ENCODE data around the gene KMT2E.

The KMT2E gene

DNA sequence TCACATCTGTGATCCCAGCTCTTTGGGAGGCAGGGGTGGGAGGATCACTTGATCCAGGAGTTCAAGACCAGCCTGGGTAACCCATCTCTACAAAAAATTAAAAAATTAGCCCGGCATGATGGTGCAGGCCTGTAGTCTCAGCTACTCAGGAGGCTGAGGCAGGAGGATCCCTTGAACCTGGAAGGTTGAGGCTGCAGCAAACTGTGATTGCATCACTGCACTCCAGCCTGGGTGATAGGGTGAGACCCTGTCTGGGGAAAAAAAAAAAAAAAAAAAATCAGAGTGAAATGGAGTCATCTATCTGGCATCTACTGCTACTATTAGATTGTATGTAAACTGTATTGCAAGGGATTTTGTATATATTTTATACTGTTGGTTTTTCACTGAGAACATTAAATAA lies 59.1 kb downstream of the KMT2E start:
- DNase-seq (ENCODE audit: low read depth): no peak

DNA sequence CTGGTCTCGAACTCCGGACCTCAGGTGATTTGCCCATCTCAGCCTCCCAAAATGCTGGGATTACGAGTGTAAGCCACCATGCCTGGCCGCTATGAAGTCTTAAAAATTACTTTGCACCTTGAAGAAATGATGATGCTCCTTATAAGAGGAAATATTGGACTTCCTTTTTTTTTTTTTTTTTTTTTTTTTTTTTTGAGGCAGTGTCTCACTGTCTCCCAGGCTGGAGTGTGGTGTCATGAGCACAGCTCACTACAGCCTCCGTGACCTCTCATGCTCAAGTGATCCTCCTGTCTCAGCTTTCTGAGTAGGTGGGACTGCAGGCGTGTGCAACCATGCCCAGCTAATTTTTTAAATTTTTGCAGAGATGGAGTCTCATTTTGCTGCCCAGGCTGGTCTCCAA lies 65.3 kb downstream of the KMT2E start:
- DNase-seq (ENCODE audit: low read depth): no peak

DNA sequence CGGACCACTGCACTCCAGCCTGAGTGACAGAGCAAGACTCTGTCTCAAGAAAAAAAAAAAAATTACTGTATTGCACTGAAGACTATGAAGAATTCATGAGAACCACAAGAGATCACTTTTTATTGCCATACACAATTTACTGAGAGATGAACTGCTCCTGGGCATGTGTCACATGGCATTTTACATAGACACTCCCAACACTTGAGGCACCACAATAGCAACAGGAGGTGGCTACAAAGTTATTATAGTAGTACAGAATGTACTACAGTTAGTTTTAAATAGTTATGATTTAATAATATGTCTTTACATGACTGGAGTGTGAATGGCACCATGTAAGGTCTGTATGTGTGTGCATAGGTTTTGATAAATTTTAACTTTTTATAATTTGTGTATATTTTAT lies 70.6 kb downstream of the KMT2E start:
- DNase-seq (ENCODE audit: low read depth): no peak

DNA sequence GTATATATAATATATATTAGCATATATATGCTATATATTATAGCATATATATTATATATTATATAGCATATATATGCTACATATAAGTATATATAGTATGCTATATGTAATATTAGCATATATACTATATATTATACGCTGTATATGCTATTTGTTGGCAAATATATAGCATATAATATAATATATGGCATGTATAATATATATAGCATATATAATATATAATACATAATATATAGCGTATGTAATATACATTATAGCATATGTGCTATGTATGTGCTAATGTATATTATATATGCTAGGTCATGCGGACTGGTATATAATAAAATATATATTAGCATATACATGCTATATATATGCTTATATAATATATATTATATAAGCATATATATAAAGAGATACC lies 72.8 kb downstream of the KMT2E start:
- DNase-seq (ENCODE audit: low read depth): no peak

DNA sequence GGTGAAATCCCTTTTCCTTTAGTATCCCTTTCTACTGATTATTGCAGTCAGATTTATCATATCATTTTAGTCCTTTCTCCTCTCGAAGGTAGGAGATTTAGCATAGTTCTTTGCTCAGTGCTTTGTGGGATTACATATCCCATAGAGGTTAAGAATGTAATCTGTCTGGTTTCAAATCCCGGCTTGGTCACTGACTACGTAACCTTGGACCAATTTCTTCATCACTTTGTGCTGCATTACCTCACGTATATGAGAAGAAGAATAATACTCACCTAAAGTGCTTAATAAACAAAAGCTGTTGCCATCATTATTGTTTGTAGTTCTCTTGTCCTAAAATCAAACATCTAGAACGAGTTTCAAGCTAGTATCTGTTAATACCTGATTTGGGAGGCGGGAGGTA lies 74.0 kb downstream of the KMT2E start:
- no peak for DNase-seq (ENCODE audit: low read depth)

DNA sequence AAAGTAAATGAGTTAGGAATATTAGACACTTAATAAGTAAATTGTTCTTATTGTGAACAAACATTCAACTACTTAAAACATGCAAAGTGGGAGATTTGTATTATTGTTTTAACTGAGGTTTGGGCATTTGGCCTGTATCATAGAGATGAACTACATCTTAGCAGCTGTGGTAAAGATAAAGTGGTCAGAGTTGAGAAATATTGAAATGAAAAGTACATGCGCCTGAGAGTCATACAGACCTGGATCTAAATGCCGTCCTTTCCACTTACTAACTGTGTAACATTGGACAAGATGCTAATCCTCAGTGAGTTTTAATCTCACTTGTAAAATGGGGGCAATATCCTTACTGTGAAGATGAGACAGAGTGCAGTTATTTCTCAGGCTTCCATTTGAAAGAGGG lies 74.5 kb downstream of the KMT2E start:
- DNase-seq (ENCODE audit: low read depth): no peak

DNA sequence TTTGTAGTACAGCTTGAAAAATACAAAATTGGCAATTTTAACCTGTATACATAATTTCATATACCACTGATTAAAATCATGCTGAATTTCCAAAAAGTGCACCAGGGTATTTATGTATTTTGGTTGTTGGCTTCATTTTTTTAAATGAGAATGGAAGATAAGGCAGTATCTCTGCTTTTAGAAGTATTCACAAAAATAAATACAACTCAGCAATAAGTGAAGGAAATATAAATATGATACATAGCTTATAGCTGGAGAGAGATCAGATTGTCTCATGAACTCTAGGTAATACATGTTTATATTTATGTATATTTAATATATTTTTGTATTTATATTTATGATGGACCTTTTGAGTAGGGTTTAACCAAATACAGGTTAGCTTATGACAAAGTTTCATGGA lies 81.0 kb downstream of the KMT2E start:
- DNase-seq (ENCODE audit: low read depth): no peak

DNA sequence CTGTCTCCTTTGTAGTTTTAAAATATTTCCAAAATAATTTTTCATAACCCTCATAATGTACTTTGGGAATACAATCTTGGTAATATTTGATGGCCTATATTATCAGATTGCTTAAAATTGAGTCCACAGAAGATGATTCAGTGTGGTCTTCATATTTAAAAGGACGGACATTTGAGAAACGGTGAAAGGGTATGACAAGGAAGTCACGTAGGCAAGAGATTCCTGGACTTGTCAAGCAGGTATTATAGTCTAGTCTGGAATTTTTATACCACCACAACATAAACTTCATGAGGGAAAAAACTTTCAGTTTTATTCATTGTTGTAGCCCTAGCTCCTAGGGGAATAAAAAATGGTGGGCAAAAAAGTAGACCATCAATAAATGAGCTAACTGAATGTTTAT lies 82.3 kb downstream of the KMT2E start:
- no peak for DNase-seq (ENCODE audit: low read depth)

DNA sequence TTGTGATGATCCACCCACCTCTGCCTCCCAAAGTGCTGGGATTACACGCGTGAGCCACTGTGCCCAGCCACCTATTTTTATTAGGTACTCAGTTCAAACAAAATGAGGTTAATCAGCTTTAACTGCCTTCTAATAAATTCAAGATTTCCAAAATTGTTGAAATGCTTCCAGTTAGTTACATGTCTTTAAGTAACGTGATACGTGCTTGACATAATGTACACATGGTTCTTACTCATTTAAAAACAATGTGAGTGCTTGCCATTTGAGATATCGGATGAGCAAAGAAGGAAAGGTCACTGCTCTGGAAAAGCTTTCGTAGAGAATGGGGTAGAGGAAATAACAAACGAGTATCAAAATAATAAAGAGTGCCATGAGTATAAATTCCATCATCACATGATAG lies 83.6 kb downstream of the KMT2E start:
- no peak for DNase-seq (ENCODE audit: low read depth)

DNA sequence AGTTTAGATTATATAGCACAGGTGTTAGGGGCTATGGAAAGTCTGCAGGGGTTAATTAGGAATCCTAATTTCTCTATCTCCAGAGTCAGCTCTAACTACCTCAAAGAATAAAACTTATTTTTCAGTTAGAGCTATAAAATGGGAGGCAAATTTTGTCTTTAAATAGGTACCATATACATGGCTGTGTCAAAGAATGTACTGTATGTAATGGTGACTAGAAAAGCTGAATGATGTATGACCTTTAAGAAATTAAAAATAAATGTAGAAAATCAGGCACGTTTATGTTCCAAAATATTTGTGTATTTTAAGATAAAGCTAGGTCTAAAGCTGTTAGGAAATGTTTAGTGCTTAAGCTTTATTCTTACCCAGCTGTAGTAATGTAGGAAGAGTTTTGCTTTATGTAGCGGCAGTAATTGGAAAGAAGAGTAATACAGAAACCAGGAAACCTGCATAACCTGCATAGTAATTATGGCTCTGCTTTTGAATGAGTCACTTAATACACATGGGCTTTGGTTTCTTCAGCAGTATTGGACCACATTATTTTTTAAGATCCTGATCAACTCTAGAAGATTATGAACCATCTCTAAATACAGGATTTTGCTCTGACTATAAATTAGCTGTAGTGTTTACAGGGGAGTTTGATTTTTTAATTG lies 85.0 kb downstream of the KMT2E start:
- no peak for DNase-seq (ENCODE audit: low read depth)

DNA sequence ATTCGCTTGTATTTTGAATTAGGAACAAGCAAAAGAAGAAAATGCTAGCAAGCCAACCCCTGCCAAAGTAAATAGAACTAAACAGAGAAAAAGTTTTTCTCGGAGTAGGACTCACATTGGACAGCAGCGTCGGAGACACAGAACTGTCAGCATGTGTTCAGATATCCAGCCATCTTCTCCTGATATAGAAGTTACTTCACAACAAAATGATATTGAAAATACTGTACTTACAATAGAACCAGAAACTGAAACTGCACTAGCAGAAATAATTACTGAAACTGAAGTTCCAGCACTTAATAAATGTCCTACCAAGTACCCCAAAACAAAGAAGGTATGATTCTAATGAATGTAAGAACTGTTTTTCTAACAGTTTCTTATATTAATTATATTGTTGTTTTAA lies 87.9 kb downstream of the KMT2E start:
- DNase-seq (ENCODE audit: low read depth): no peak

DNA sequence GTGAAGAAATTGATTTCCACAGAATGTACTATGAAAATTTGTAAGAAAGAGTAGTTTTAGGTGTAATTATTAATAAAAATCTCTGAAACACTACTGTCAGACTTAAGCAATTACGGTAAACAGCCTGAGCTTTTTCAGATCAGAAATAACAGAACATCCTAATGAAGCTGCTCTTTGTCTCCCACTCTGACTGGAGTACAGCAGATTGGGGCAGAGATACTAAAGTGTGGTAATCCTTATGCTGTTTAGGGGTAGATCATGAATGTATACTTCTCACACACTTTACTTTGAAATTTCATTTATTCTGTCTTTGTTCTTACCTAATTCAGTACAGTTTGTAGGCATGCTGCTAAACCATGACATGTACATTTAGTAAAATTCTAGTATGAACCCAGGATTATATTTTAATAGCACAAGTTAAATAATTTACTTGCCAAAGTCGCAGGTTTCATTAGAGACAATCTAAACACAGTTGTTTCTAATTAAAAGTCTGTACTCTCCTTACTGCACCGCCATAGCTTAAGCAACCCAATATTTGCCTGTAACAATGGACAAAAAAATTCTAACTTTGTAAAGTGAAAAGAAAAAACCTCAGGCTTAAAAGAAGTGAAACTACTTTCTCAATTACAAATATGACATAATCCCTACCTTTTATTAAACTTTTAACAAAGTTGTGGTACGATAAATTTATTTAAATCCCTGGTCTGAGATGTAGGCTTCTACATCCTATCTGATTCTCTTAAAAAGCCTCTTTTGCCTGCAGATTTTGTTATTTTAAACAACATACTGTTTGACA lies 88.8 kb downstream of the KMT2E start:
- DNase-seq (ENCODE audit: low read depth): no peak

DNA sequence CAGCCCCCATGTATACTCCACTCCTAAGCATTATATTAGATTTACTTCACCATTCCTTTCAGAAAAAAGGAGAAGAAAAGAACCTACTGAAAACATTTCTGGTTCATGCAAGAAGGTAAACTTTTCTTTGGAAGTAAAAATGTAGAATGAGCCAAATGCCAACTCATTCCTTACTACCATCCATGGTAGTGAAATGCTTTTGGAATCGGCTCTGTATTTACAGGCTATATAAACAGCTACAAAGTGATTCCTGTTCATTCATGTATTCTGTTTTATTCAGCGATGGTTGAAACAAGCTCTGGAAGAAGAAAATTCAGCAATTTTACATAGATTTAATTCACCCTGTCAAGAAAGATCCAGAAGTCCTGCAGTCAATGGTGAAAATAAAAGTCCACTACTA lies 91.6 kb downstream of the KMT2E start:
- DNase-seq (ENCODE audit: low read depth): no peak

DNA sequence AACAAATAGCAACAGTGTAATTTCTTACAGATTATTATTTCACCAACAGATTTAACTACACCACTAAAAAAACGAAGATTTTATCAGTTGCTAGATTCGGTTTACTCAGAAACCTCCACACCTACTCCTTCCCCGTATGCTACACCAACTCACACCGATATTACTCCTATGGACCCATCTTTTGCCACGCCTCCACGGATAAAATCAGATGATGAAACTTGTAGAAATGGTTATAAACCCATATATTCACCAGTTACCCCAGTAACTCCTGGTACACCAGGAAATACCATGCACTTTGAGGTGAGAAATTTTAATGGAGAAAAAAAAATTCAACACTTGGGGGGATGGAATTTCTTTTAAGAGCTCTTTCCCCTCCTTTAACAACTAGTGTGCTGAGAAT lies 92.5 kb downstream of the KMT2E start:
- DNase-seq (ENCODE audit: low read depth): no peak

DNA sequence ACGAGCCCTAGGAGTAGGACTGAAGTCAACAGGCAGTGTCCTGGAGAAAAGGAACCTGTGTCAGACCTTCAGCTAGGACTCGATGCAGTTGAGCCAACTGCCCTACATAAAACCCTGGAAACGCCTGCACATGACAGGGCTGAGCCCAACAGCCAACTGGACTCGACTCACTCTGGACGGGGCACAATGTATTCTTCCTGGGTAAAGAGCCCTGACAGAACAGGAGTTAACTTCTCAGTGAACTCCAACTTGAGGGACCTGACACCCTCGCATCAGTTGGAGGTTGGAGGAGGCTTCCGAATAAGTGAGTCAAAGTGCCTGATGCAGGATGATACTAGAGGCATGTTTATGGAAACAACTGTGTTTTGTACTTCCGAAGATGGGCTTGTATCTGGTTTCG lies 93.5 kb downstream of the KMT2E start:
- DNase-seq (ENCODE audit: low read depth): no peak

DNA sequence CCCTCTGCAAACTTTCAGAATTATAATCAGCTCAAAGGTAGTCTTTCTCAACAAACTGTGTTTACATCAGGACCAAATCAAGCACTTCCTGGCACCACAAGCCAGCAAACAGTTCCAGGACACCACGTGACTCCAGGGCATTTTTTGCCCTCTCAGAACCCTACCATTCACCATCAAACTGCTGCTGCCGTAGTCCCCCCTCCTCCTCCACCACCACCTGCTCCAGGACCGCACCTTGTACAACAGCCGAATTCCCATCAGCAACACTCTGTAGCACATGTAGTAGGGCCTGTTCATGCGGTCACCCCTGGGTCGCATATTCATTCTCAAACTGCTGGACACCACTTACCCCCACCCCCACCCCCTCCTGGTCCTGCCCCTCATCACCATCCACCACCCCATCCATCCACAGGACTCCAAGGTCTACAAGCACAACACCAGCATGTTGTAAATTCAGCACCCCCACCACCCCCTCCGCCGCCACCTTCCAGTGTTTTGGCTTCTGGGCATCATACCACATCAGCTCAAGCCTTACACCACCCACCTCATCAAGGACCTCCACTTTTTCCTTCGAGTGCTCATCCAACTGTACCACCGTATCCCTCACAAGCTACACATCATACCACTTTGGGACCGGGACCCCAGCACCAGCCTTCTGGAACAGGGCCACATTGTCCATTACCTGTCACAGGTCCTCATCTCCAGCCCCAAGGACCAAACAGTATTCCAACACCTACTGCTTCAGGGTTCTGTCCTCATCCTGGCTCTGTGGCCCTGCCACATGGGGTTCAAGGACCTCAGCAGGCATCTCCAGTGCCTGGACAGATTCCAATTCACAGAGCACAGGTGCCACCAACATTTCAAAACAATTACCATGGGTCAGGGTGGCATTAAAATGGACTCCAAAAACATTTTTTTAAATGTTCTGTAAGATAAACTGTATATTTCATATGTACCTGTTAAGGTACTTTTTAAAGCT lies 98.7 kb downstream of the KMT2E start:
- DNase-seq (ENCODE audit: low read depth): no peak

DNA sequence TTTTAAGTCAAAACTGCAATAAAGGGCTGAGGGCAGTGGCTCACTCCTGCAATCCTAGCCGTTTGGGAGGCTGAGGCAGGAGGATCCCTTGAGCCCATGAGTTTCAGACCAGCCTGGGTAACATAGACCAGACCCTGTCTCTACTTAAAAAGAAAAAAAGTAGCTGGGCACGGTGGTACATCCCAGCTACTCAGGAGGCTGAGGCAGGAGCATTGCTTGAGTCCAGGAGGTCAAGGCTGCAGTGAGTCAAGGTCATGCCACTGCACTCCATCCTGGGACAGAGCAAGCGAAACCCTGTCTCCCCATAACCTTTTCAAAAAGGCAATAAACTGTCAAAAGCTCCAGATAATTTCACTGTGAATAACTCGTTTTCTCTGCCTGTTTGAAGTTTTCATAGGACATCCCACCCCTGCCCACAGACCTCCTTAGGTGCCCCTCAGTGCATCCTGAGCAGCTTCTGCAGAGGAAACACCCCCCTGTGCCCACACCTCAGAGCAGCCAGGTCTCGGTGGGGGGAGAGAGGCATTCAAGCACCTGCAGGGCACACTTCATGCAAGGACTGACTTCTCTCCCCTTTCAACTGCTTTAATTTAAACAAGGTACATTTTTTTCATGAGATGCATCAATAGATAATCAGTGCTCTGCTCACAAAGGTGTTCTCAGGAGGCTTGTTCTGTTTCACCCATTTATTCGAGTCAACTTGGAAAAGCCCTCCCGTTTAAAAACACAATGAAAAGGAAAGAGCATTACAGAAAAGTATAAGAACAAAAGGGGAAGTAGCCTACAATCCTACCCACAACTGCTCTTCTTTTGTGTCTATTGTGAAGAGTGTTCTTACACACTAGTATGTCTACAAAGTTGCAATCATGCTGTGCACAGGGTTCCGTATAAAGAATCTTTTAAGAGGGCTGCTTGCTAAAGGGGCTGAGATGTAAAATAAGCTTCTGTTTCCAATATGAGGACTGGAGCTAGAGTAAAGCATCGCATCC lies 104.9 kb downstream of the KMT2E start:
- DNase-seq (ENCODE audit: low read depth): no peak

DNA sequence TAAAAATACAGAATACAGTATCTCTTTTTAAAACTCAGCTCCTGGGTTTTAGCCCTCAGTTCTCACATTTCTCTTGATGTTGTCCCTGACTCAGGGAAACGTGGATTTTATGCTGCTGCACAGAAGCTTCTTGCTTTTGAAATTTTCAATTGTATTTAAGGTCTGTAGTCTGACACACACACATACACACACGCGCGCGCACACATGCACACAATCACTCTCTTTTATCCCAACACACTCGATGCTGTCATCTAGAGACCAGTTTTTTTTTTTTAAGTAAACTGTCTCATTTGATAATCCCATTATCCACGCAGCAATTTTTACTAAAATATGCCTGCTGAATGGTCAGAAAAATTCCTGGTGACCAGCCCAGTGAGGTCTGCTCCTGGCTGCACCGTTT lies 108.6 kb downstream of the KMT2E start:
- DNase-seq (ENCODE audit: low read depth): no peak

DNA sequence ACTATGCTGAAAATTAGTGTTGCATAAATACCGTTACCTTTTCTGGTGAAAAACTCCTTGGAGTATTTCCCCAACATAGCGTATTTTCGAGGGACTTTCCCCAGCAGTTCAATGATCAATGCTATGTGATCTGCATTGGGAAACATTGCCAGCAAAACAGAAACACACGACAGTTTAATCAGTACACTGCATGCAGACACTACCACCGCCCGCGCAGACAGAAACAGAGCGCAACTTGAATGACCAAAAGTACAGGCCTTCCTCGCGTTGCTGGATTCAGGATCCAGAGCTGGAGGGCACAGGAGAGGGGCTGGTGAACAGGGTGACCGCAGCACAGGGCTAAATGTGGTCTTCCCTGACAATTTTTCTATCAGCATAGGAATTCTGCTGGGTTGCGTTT lies 111.7 kb downstream of the KMT2E start:
- DNase-seq (ENCODE audit: low read depth): no peak

DNA sequence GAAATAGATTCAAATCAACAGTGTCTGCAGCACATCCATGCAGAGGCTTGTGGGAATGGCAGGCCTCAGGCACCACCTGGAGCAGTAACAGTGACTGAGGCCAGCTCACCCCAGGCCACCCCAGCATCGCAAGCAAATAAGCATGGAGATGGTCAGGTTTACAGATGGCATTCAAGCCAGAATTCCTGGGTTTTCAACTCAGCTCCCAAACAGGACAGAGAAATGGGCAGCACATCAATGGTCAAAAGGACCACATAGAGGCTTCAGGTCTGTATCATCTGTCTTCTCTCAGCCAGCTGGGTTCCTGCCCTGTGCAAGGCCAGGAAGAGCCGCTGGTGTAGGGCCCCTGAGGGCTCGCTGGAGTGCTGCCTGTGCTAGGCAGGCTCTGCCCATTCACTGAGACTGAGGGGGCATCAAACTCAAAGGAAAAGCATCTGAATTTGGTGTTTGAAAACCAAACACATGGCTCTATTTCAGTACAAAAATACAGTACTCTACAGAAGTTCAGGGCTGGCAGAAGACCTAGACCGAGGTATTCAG lies 112.5 kb downstream of the KMT2E start:
- no peak for DNase-seq (ENCODE audit: low read depth)

DNA sequence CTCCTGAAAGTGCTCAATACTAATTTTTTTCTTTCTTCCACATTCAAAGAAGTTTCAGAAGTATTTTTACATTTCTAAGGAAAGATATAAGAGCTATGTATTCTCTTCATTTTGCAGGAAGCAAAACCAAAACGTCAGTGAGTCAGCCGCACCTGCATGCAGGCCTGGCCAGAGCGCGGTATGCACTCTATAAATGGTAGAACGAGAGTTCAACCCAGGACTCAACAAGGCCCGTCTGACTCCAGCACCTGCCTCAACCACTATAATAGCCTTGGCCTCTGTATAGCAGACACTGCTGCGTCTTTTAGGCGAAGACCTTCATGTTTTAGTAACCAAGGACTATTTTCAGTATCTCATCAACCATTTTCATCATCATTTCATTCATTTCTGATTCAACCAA lies 113.2 kb downstream of the KMT2E start:
- no peak for DNase-seq (ENCODE audit: low read depth)

Data from activated T-cell treated with anti-CD3 and anti-CD28 coated beads for 1 hour (primary cell).